Superior temporal gyrus (tissue), 1 donor: ENCODE measurements around the gene TPO.
"Not testable (repeated sequence)": the region's sequence is repeated elsewhere in the genome, so short reads cannot be mapped to it uniquely, and the experiment has no call there.

Experiments used
- DNase-seq: peaks from one replicate; pipeline ENCODE4 v3.0.0-alpha.2; 2016; ENCODE audit errors: extremely low spot score

Gene TPO

GRCh38 chr2:1405124-1405523, 8.1 kb upstream of the TPO start:
- DNase-seq = no peak

GRCh38 chr2:1405967-1406366, 7.3 kb upstream of the TPO start:
- DNase-seq = no peak

- DNase-seq = no peak
Observed at GRCh38 chr2:1406434-1406833, 6.8 kb upstream of the TPO start.

DNA sequence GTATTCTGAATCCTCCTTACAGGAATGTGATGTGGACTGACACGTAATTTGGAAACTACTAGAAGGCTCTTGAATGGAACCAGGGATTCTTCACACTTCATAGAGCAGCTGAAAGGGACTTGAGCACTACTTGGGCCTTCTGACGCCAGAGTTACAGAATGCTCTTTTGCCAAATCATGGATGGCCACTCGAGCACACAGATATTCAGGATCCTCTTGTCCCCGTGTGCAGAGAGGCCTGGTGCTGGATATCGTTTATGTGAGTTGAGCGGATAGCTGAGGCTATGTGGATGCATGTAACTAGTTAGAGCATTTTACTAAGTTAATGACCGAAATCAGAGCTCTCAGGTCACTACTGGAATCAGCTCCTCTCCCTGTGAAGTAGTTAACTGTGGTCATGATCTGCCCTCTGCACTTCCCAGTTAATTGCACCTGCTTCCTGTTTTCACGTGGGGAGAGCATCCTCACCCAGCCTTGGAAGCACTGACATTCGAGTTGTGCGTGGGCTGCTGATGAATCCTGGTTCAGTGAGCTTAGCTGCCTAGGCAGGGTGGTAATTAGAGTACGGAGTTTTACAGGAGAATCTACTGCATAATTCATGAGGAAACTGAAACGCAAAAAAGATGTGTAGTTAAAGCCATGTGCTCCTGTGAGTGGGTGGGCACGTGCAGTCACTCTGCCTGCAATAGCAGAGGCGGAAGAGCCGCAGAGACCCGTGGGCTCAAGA, 5.2 kb upstream of the TPO start:
- no peak for DNase-seq

DNA sequence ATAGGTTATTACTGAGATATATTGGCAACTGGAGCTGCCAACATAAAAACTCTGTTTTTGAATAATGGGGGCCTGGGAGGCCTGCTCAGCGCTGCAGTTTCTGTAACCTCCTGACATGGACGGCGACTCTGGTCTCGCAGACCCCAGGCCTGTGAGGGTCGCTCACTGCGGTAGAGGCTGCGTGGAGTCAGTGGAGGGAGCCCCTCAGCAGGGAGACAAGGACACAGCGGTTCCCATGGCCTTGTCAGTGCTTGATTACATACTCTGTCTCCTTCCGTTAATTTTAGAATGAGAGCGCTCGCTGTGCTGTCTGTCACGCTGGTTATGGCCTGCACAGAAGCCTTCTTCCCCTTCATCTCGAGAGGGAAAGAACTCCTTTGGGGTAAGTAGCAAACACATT, 858 bp downstream of the TPO start:
- DNase-seq = no peak

DNA sequence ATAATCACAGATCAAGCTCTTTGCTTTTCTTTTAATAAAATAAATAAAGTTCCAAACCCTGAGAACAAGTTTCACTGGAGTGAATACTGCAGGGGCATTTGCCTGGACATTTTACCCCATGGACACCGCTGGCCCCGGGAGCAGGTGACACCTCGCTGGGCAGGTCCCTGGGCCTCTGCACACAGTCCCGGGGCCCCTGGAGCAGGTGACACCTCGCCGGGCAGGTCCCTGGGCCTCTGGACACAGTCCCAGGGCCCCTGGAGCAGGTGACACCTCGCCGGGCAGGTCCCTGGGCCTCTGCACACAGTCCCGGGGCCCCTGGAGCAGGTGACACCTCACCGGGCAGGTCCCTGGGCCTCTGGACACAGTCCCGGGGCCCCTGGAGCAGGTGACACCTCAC, 1.6 kb downstream of the TPO start:
- DNase-seq = not testable (repeated sequence)

DNA sequence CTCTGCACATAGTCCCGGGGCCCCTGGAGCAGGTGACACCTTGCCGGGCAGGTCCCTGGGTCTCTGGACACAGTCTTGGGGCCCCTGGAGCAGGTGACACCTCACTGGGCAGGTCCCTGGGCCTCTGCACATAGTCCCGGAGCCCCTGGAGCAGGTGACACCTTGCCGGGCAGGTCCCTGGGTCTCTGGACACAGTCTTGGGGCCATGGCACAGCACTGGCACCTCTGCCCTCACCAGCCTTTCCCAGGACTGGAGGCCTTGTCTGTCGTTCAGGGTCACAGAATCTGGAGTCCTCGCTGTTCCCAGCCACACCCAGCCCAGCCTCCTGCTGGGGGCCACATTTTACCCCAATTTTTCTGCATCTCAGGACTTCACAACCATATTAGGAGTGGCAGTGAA, 2.2 kb downstream of the TPO start:
- DNase-seq = no peak

DNA sequence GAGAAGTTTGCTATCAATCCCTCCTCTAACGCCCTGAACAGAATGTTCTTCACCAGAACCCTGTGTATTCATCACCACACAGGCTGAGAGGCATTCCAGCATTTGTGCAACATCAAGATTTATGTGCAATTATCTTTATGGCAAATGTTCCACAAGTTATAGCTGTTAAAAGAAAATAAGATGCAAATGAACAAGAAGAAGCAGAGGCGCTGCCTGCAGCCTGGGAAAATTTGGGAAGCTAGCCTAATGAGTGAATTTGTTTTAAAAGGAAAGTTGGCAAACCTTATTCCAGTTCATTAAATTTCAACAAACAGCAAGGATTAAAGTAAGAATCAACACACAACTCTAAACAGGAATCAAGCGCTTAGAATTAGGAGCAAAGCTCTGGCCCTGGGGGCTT, 5.3 kb downstream of the TPO start:
- peak; percentile 42 for DNase-seq

GRCh38 chr2:1420746-1421480, 7.7 kb downstream of the TPO start:
- no peak for DNase-seq

- no peak for DNase-seq
Observed at GRCh38 chr2:1421731-1422130, 8.5 kb downstream of the TPO start.

GRCh38 chr2:1422131-1422530, 8.9 kb downstream of the TPO start:
- no peak for DNase-seq

DNA sequence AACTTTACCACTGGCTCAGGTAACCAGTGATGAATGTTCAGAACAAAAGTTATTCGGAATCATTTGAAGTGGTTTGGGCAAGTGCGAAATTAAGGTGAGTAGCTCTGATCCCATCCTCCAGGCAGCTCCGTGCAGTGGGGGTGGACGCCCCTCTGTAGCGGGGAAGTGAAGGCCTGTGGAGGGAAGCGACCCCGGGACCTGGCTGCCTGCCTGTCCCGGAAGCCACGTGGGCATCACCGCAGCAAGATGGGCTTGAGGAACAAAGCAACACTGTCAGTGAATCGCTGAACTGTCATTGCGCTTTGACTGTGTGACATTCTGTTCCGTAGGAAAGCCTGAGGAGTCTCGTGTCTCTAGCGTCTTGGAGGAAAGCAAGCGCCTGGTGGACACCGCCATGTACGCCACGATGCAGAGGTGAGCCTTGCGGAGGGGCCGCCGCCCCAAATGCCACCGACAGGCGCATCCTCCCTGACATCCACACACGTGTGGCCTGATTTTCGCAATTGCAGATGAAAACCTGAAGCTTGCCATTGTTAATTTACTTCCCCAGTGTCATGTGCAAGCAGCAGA, 9.5 kb downstream of the TPO start:
- DNase-seq = no peak

GRCh38 chr2:1427086-1427485, 13.8 kb downstream of the TPO start:
- DNase-seq = no peak

GRCh38 chr2:1429895-1430294, 16.6 kb downstream of the TPO start:
- DNase-seq = no peak

DNA sequence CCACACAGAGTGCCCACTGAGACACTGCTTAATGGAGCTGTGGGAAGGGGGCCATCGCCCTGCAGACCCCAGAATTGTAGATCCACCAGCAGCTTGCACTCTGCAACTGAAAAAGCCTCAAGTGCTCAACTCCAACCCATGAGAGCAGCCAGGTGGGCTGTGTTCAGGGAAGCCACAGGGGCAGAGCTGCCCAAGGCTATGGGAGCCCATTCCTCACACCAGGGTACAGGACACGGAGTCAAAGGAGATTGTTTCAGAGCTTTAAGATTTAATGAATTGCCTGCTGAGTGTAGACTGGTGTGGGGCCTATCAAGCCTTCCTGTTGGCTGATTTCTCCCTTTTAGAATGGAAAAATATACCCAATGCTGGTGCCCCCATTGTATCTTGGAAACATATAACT, 17.2 kb downstream of the TPO start:
- DNase-seq = no peak

DNA sequence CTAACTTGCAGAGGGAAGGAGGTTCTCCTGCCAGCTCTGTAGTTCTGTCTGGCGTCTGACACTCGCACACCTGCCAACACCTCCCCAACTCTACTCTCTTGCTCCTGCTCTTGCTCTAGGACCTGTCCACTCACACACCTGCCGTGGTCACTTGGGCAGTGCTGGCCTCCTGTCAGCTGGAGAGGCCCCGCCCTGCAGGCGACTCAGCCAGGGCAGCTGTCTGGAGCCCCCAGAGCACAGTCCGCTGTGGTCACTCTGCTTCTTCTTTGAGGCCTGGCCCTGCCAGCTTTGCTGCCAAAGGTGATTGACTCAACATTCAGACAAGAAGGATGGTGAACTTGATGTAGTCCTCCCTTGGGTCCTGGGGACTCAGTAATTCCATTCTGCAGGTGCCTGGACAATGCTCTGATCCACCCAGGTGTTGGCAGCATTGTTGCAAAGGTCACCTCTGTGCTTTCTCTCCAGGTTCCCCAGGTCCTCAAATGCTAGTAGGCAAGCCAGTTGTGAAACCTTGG, 18.7 kb downstream of the TPO start:
- no peak for DNase-seq

DNA sequence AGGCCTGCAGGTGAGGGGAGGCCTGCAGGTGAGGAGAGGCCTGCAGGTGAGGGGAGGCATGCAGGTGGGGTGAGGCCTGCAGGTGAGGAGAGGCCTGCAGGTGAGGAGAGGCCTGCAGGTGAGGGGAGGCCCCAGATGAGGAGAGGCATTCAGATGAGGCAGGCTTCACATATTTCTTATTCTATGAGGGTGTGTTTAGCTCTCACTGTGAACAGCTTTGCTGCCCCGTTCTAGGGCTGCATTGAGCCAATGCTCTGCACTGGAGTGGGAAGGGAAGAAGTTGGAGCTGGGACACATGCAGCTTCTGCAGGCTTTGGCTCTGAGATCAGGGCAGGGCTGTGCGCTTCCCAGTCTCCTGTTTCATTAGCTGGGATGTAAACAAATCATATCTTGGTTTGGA, 19.5 kb downstream of the TPO start:
- DNase-seq = no peak

- DNase-seq = no peak
Observed at GRCh38 chr2:1436369-1436768, 23.1 kb downstream of the TPO start.

DNA sequence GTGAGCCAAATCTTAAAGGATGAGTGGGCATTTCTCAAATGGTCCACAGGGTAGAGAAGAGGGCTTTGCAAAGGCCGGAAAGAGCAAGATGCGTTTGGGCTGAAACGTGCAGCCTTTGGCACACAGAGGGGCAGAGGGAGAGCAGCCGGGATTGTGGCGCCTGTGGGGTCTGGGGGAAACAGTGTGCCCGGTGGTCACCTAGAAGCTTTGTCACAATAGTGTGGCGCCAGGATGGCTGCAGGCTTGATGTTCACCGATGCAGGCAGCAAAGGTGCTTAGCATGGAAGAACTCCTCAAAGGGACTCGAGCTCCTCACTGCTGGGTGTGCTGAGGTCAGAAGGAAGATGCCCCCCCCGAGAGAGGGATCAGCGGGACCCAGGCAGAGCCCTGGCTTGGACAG, 23.8 kb downstream of the TPO start:
- no peak for DNase-seq

DNA sequence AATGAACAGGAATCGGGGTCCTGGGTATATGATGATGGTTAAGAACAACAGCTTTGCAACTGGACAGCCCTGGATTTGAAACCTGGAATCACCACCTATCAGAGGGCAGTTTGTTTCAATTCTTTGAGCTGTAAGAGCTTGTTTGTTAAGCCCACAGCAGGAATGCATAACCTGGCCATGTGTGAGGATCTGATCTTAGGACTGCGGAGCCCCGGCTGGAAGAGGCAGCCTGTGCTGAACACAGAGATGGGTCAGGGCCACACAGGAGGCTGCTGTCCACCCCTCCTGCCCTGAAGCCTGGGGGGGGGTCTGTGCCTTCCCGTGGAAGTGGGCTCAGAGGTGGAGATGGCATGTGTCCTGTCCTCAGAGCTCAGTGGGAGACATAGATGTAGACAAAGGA, 24.3 kb downstream of the TPO start:
- no peak for DNase-seq

GRCh38 chr2:1438972-1439371, 25.7 kb downstream of the TPO start:
- DNase-seq = no peak

- no peak for DNase-seq
Observed at GRCh38 chr2:1440581-1440980, 27.3 kb downstream of the TPO start.

DNA sequence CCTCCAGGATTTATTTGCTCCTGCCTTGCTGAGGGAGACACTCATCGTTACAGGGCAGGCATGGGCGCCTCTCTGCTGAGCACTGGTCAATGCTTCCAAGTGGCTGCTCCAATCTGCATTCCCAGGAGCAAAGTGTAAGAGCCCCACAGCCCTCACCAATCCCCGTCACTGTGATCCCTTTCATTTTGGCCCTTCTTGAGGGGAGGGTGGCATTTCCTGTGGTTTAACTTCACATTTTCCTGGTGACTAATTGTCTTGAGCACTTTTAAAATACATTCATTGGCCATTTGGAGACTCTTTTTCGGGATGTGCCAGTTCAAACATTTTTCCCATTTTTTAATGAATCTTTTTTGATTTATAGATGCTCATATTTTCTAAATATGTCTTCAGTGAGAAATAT, 33.0 kb downstream of the TPO start:
- no peak for DNase-seq
